Measurements from ENCODE around the gene TNFRSF8. TPM values are rescaled to one million over a fixed set of nuclear protein-coding genes. Genes with fewer than 3 reads are reported as not detected.

Gene TNFRSF8
- total RNA-seq, 1 donor = 0.73 TPM

GRCh38 chr1:12126781-12127180, 63.7 kb downstream of the TNFRSF8 start:
- Histone ChIP-seq H3K4me1 (ENCODE audit: insufficient read depth, low read length) (peaks cover 49% of the 10 kb centered on the region), H3K9me3 (ENCODE audit: low read depth, low read length) (no peaks in the 10 kb centered on the region), H3K27me3 (ENCODE audit: insufficient read depth, low read length) (no peaks in the 10 kb centered on the region), H3K4me3 (ENCODE audit: low read length) (no peak overlapping the region)

GRCh38 chr1:12127206-12127810, 64.2 kb downstream of the TNFRSF8 start:
- Histone ChIP-seq H3K4me3 (ENCODE audit: low read length) (no peak overlapping the region), H3K4me1 (ENCODE audit: insufficient read depth, low read length) (peaks cover 55% of the 10 kb centered on the region), H3K27me3 (ENCODE audit: insufficient read depth, low read length) (no peaks in the 10 kb centered on the region), H3K9me3 (ENCODE audit: low read depth, low read length) (no peaks in the 10 kb centered on the region)

DNA sequence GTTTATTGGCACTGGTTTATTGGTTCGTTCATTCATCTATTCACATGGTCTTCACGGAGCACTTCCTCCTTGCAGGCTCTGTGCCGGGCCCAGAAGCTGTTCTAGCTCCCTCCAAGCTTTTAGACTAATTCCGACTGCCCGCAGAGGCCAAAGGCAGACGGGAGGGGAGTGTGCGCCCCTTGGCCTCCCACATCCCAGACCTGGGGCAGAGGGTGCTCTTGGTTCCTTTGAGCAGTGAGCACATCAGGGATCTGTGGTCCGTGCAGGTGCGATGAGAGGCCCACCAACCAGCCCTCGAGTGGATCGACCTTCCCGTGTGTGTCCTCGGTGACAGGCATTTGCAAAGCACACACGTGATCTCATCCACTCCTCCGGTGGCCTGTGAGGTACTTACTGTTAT, 65.0 kb downstream of the TNFRSF8 start:
- H3K4me1 ChIP-seq (ENCODE audit: insufficient read depth, low read length) = peaks cover 63% of the 10 kb centered on the region
- H3K9me3 ChIP-seq (ENCODE audit: low read depth, low read length) = no peaks in the 10 kb centered on the region
- no peaks in the 10 kb centered on the region for H3K27me3 ChIP-seq (ENCODE audit: insufficient read depth, low read length)
- no peak overlapping the region for H3K4me3 ChIP-seq (ENCODE audit: low read length)

GRCh38 chr1:12129624-12130023, 66.5 kb downstream of the TNFRSF8 start:
- Histone ChIP-seq H3K4me1 (ENCODE audit: insufficient read depth, low read length) (peaks cover 78% of the 10 kb centered on the region), H3K9me3 (ENCODE audit: low read depth, low read length) (no peaks in the 10 kb centered on the region), H3K4me3 (ENCODE audit: low read length) (no peak overlapping the region), H3K27me3 (ENCODE audit: insufficient read depth, low read length) (no peaks in the 10 kb centered on the region)

DNA sequence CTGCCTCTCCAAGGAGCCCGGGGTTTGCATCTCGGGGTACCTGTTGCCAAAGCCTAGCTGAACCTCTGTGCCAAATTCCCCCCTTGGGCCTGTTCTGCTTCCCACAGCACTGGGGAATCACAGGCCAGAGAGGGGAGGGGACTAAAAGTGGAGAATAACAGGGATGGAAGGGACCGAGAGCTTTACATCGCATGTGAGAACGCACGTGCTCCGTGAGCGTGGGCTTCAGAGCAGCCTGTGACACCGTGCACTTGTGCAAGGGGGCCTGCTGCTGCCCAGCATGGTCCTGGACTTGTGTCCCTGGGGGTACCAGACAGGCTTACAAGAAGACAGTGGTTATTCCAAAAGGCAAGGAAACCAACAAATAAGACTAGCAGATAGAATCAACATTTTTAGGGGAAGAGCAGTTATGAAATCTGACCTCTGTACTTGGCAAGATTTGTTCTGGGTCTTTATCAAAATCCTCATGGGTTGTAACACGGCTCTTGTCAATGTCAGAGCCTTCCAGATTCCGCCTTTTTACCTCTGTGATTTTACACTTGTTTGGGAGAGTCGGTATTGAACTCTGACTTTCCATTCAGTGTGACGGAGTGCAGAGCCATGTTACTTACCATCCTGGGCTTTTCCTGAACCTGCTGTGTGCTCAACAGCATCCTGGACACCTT, 67.5 kb downstream of the TNFRSF8 start:
- Histone ChIP-seq H3K4me3 (ENCODE audit: low read length) (no peak overlapping the region), H3K4me1 (ENCODE audit: insufficient read depth, low read length) (peaks cover 72% of the 10 kb centered on the region), H3K9me3 (ENCODE audit: low read depth, low read length) (no peaks in the 10 kb centered on the region), H3K27me3 (ENCODE audit: insufficient read depth, low read length) (no peaks in the 10 kb centered on the region)

- H3K27me3 ChIP-seq (ENCODE audit: insufficient read depth, low read length) = no peaks in the 10 kb centered on the region
- no peak overlapping the region for H3K4me3 ChIP-seq (ENCODE audit: low read length)
- H3K4me1 ChIP-seq (ENCODE audit: insufficient read depth, low read length) = peaks cover 57% of the 10 kb centered on the region
Measured at GRCh38 chr1:12132078-12132477, 69.0 kb downstream of the TNFRSF8 start.

DNA sequence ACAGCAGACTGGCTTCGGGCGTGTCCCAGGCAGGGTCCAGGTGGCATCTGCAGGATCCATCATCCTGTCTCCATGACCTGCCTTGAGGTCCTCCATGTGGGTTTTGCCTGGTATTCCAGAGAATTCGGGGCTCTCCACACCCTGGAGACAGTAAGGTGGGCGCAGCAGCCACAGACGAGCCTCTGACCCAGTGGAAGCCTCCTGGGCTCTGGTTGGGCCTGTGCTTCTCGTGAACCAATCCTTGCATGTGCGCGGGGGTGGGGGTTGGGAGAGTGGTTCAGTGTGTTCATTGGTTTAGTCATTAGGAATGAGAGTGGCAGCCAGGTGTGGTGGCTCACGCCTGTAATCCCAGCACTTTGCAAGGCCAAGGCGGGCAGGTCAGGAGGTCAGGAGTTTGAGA, 71.6 kb downstream of the TNFRSF8 start:
- Histone ChIP-seq H3K4me3 (ENCODE audit: low read length) (no peak overlapping the region), H3K9me3 (ENCODE audit: low read depth, low read length) (no peaks in the 10 kb centered on the region), H3K27me3 (ENCODE audit: insufficient read depth, low read length) (no peaks in the 10 kb centered on the region), H3K4me1 (ENCODE audit: insufficient read depth, low read length) (peaks cover 50% of the 10 kb centered on the region)

More at GRCh38 chr1:12132078-12132477, 69.0 kb downstream of the TNFRSF8 start:
- no peaks in the 10 kb centered on the region for H3K9me3 ChIP-seq (ENCODE audit: low read depth, low read length)

DNA sequence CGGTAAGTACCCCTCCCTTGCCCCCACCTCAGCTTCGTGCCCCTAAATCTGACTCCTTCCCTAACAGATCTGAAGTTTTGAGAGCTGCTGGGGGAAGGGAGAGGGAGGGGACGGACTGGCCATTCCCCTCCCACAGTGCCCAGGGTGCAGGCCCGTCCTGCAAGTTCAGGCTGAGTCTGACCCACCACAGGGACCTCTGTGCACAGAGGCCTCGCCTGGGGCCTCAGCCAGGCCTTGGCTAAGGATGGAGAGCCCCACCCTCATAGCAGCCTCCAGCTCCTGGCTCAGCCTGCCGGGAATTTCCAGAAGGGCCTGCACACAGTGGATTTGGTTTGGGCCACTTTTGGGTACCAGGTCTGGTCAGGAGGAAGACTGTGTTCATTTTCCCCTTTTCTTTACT, 72.5 kb downstream of the TNFRSF8 start:
- Histone ChIP-seq H3K4me1 (ENCODE audit: insufficient read depth, low read length) (peaks cover 54% of the 10 kb centered on the region), H3K27me3 (ENCODE audit: insufficient read depth, low read length) (no peaks in the 10 kb centered on the region)

DNA sequence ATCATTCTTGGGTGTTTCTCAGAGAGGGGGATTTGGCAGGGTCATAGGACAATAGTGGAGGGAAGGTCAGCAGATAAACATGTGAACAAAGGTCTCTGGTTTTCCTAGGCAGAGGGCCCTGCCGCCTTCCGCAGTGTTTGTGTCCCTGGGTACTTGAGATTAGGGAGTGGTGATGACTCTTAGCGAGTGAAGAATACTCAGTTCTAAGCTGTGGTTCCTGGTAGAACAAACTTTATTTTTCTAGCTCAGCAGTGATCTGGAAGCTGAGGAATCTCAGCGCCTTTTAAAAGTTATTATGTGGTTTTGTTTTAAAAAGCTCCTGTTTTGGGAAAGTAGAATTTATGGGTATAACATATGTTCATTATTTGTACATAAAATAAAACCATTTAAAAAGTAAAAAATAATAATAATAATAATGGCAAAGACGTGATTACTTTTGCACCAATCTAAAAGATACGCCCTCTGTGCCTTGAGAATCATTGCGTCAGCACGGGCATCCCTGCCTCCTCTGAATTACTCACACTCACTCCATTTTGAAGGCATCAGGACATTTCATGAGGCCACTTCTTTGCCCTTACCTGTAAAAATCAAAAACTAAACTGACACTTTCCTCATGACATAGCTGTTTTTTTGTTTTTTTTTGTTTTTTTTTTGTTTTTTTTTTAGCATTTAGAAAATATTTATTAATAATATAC, 74.0 kb downstream of the TNFRSF8 start:
- Histone ChIP-seq H3K4me1 (ENCODE audit: insufficient read depth, low read length) (peaks cover 54% of the 10 kb centered on the region), H3K4me3 (ENCODE audit: low read length) (no peak overlapping the region), H3K9me3 (ENCODE audit: low read depth, low read length) (no peaks in the 10 kb centered on the region), H3K27me3 (ENCODE audit: insufficient read depth, low read length) (no peaks in the 10 kb centered on the region)

More for the DNA sequence above, 72.5 kb downstream of the TNFRSF8 start:
- Histone ChIP-seq H3K9me3 (ENCODE audit: low read depth, low read length) (no peaks in the 10 kb centered on the region), H3K4me3 (ENCODE audit: low read length) (no peak overlapping the region)

GRCh38 chr1:12138196-12139168, 75.4 kb downstream of the TNFRSF8 start:
- Histone ChIP-seq H3K9me3 (ENCODE audit: low read depth, low read length) (no peaks in the 10 kb centered on the region), H3K4me3 (ENCODE audit: low read length) (no peak overlapping the region), H3K27me3 (ENCODE audit: insufficient read depth, low read length) (no peaks in the 10 kb centered on the region), H3K4me1 (ENCODE audit: insufficient read depth, low read length) (peaks cover 54% of the 10 kb centered on the region)

DNA sequence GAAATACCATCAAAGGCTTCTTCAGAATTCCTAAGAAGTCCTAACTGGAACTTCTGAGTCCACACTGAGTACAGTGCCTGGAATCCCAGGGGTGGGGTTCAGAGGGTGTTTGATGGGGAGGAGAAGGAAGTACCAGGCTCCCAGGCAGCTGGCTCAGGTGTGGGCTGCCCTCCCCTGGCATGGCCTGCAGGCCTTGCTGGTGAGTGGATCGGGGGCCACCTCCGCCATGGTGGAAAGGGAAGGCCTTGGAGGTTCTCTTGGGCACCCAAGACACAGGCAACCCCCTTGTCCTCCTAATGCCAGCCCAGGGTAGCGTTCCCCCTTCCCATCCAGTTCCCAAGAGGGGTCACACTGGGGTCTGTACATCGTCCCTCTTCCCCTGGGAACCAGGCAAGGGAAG, 76.9 kb downstream of the TNFRSF8 start:
- H3K4me3 ChIP-seq (ENCODE audit: low read length) = no peak overlapping the region
- no peaks in the 10 kb centered on the region for H3K27me3 ChIP-seq (ENCODE audit: insufficient read depth, low read length)
- H3K9me3 ChIP-seq (ENCODE audit: low read depth, low read length) = no peaks in the 10 kb centered on the region
- H3K4me1 ChIP-seq (ENCODE audit: insufficient read depth, low read length) = peaks cover 56% of the 10 kb centered on the region

GRCh38 chr1:12140515-12141162, 77.5 kb downstream of the TNFRSF8 start:
- H3K4me3 ChIP-seq (ENCODE audit: low read length) = no peak overlapping the region
- H3K27me3 ChIP-seq (ENCODE audit: insufficient read depth, low read length) = no peaks in the 10 kb centered on the region
- no peaks in the 10 kb centered on the region for H3K9me3 ChIP-seq (ENCODE audit: low read depth, low read length)
- peaks cover 63% of the 10 kb centered on the region for H3K4me1 ChIP-seq (ENCODE audit: insufficient read depth, low read length)

DNA sequence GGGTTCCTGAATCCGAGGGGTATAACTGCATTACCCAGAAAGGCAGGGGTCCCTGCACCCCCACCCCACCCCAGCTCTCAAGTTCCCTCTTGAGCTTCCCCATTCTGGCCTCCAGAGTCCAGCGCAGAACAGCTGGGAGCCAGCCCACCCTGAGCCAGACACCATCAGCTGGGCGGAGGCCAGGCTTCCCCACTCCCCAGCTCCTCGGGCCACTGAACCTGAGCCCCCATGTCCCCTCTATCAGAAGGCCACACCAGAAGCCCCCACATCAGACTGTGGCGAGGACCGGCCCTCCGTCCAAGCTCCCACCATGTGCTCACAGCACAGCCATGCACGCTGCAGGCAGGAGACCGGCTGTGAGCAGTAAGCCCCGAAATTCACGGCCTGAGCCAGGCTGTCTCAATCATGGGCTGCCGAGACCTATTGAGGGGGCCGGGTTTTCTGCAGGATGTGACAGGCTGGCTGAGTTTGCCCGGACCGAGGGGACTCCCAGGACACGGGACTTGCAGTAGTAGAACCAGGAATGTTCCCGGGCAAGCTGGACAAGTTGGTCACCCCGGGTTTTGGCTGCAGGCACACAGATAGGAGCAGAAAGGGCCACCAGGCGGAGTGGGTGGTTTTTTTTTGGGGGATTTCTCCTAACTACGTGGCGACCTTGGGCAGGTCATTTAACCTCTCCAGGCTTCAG, 78.2 kb downstream of the TNFRSF8 start:
- H3K27me3 ChIP-seq (ENCODE audit: insufficient read depth, low read length) = no peaks in the 10 kb centered on the region
- no peak overlapping the region for H3K4me3 ChIP-seq (ENCODE audit: low read length)
- H3K4me1 ChIP-seq (ENCODE audit: insufficient read depth, low read length) = peaks cover 69% of the 10 kb centered on the region

More for the DNA sequence above, 78.2 kb downstream of the TNFRSF8 start:
- no peaks in the 10 kb centered on the region for H3K9me3 ChIP-seq (ENCODE audit: low read depth, low read length)
